NCI-H446 (cell line): ENCODE data around the gene NLGN2.

Source experiments
- DNase-seq, 2 experiments: peaks; one replicate each; lab custom pipeline; 2025; lab: John Stamatoyannopoulos, UW

NLGN2 gene

DNA sequence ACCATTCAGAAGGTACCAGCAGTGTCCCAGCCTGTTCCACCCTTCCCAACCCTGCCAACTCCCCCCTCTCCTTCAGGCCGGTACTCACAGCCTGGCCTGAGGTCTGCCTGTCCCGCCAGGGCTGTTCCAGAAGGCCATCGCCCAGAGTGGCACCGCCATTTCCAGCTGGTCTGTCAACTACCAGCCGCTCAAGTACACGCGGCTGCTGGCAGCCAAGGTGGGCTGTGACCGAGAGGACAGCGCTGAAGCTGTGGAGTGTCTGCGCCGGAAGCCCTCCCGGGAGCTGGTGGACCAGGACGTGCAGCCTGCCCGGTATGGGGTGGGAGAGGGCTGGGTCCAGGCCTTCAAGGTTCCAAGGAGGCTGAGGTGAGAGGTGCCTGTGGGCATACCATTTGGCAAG lies 7.2 kb downstream of the NLGN2 start:
- DNase-seq: no peak

DNA sequence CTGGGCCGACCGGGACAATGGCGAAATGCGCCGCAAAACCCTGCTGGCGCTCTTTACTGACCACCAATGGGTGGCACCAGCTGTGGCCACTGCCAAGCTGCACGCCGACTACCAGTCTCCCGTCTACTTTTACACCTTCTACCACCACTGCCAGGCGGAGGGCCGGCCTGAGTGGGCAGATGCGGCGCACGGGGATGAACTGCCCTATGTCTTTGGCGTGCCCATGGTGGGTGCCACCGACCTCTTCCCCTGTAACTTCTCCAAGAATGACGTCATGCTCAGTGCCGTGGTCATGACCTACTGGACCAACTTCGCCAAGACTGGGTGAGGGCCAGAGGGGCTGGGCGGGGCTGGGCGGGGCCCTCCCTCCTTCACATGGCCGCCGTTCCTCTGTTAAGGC lies 8.1 kb downstream of the NLGN2 start:
- no peak for DNase-seq

DNA sequence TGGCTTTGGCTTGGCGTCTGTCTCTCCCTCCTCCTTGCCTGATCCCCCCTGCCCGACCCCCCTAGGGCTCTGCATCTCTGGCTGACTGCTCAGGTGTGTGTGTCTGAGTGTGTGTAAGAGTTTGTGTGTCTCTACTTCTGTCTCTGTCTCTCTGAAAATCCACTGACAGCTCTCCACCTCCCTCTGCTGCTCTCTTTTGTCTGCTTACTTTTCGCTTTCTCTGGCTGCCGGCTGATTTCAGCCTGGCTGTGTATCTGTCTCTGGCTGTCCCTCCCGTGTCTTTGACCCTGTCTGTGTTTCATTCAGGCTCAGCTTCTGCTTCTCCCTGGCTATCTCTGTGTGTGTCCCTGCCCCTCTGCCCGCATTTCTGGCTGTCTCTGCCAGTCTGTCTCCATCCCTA lies 8.7 kb downstream of the NLGN2 start:
- DNase-seq: no peak

DNA sequence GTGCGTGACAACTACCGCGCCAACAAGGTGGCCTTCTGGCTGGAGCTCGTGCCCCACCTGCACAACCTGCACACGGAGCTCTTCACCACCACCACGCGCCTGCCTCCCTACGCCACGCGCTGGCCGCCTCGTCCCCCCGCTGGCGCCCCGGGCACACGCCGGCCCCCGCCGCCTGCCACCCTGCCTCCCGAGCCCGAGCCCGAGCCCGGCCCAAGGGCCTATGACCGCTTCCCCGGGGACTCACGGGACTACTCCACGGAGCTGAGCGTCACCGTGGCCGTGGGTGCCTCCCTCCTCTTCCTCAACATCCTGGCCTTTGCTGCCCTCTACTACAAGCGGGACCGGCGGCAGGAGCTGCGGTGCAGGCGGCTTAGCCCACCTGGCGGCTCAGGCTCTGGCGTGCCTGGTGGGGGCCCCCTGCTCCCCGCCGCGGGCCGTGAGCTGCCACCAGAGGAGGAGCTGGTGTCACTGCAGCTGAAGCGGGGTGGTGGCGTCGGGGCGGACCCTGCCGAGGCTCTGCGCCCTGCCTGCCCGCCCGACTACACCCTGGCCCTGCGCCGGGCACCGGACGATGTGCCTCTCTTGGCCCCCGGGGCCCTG lies 9.5 kb downstream of the NLGN2 start:
- DNase-seq: no peak

DNA sequence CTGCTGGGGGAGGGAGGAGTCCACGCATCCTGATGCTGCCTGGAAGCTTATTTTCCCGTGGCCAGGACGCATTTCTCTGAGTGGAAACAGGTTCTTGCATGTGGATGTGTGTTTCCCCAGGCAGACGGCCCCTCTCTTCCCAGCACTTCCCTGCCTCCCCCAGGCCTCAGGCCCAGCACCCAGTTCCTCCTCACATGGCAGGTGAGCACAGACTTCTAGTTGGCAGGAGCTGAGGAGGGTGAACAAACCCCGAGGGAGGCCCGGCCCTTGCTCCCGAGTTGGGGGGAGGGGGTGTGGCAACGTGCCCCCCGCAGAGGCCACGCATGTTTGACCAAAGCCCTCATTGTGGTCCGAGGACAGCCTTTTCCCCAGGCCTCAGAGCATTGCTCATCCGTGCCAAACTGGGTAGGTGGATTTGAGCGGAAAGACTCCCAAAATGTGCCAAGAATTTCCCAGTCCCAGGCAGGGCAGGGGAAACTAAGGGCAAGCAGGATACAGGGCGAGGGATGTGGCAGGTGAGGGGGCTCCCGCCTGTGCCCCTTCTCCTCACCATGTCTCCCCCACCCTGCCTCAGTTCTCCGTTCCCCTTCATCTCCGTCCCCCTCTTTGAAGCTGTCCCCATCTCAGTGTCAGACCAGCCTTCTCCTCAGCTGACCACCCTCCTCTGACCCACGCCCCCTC lies 11.0 kb downstream of the NLGN2 start:
- DNase-seq: no peak

DNA sequence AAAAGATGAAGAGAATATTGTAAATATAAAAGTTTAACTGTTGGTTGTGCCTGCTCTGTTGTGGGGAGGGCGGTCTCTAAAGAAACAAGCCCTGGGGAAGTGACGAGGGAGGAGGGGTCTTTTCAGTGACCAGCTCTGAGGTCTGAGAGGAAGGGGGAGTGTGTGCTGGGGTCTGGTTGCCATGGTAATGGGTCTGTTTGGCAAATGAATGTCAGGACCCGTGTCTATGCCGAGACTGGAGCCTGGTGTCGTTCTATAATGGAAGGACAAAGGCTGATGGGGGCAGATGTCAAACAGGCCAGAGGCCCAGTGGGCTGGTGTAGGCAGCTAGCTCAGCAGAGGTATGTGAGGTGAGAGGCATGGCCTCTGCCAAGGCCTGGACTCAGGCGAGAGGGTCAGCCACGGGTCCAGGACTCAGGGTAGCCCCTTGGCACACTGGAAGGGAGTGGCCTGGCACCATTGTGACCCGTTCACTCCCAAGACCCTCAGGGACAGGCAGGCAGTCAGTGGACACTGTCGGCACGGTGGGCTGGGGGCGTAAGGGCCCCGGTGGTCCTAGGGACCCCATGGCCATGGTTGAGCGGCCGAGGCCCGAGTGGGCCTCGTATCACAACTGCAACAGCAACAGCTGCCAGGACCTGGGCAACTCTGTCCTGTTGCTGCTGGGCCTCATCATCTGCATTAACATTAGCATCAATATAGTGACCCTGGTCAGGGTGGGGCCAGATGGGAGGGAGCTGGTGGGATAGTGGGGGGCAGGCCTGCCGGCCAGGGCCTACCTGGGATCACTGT lies 12.4 kb downstream of the NLGN2 start, which contains the start of gene SPEM1:
TSS of gene SPEM1 (plus strand) at position 506 of the 792 bp plus-strand sequence. CDS start at position 567, 61 bp downstream.
- DNase-seq: no peak

DNA sequence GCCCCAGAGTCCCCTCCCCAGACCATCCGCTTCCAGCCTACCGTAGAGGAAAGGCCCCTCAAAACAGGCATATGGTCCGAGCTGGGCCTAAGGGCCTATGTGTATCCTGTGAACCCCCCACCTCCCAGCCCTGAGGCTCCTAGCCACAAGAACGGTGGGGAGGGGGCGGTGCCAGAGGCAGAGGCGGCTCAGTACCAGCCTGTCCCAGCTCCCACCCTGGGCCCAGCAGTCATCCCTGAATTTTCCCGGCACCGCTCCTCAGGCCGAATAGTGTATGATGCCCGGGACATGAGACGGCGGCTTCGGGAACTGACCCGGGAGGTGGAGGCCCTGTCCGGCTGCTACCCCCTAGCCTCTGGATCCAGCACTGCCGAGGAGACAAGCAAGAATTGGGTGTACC lies 13.5 kb downstream of the NLGN2 start:
- DNase-seq: no peak

DNA sequence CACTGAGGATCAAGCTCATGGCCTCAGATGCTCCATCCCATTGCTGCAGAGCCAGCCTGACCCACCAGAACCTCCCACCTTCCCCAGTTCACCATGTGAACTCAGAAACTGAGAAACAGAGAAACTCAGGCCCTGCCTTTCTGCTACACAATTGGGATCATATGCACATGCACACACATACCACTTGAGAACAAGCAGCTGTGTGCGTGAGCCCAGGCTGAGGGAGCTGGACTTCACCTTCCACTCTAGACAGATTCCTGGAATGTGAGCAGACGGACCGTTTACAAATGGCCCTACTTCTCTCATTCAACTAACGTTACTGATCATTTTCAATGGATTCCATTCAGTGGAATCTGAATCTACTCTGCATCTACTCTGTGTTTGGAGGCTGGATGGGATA lies 16.0 kb downstream of the NLGN2 start:
- no peak for DNase-seq

DNA sequence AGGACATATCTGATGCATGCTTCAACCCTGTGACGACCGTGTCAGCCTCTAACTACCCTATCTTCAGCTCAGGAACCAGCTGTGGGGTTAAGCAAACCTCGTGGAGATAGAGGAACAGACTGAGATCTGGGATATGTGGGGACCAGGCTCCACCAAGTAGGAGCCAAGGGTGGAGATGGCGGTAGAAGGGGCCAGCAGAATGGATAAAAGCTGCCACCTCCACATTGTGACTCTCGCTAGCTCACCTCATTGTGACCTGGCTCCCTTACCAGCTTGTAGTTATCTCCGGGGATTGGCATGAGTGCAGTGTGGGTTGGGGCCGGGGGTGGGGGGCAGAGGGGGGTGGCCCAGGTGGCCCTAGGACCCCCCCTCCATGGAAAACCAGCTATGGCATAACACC lies 17.7 kb downstream of the NLGN2 start, which contains the start of gene SPEM2:
TSS of gene SPEM2 (plus strand) at position 301 of the 400 bp plus-strand sequence. CDS start at position 374, 73 bp downstream.
- DNase-seq: no peak

DNA sequence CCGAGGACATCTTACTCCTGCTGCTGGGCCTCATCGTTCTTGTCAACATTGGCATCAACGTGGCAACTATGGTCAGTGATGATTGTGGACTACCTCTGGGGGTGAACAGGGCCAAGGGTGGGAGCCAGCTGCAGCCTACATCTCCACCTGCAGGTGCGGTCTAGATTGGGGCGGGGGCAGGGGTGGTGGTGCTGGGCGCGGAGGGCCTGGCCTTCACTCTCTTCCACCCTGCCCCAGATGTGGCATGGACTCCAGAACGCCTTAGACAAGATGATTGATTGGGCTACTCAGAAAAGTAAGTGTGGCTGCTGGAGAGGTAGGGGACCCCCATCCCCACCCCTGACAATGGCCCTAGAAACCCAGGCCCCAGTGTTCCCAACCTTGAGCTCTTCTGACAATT lies 18.1 kb downstream of the NLGN2 start:
- no peak for DNase-seq

DNA sequence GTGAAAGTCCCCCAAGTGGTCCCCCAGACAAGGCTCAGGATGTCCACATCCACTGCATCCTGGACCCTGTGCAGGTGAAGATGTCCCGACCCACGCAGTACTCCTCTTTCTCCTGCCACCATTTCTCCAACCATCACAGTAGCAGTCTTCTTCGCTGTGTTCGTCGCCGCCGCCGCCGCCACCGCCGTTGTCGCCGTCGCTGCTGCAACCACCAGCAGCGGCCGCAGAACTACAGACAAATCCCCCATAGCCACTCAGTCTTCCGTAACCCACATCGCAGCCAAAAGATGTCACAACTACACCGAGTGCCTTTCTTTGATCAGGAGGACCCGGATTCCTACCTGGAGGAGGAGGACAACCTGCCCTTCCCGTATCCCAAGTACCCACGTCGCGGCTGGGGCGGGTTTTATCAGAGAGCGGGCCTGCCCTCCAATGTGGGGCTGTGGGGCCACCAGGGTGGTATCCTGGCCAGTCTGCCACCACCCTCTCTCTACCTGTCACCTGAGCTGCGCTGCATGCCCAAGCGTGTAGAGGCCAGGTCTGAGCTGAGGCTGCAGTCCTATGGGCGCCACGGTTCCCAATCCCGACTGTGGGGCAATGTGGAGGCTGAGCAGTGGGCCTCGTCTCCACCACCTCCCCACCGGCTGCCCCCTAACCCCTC lies 18.7 kb downstream of the NLGN2 start:
- no peak for DNase-seq

DNA sequence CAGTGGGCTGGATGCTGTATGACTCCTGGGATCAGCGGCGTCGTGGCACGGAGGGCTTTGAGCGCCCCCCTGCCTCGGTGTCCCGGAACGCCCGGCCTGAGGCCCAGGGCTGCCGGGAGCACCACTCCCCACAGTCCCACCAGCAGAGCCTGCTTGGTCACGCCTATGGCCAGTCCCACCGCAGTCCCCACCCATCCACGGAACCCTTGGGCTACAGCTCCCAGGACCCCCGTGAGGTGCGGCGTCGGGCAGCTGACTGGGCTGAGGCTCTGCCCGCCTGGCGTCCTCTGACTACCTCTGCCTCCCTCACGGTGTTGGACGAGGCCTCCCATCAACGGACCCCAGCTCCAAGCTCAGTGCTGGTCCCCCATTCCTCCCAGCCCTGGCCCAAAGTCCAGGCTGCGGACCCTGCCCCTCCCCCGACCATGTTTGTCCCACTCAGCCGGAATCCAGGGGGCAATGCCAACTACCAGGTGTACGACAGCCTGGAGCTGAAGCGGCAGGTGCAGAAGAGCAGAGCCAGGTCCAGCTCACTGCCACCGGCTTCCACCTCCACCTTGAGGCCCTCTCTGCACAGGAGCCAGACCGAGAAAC lies 19.3 kb downstream of the NLGN2 start:
- no peak for DNase-seq

DNA sequence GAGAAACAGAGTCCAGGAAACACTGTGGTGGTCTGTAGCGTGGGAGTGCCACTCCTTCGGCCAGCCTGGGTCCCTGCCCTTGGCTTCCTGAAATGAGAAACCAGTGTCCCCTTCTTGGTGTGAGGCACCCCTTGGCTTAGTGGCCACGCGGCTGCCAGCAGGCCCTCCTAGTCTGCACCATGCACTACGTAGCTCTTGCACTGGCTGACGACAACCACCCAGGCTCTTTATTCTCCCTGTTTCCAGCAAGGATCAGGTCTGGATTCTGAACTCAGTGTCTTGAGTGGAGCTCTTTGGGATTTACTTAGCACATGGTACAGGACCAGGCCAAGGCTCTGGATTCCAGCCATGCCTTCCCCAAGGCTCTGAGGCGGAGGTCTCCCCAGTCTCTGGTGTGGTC lies 19.9 kb downstream of the NLGN2 start:
- DNase-seq: no peak

DNA sequence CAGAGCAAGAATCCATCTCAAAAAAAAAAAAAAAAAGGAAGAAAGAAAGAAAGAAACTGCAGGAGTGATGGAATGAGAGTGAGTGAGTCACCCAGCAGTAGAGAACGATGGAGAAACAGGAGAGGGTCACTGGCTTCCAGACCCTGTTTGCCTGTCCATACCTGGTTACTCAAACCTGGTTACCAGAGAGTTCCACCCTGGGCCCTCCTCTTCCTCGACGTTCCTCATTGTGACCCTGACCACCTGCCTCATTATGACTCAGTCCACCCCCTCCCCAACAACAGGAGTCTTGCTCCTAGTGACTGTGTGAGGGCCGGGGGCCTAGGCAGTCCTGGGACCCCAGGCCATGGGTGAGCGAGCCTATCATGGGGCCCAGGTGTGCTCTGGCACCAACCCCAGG lies 20.9 kb downstream of the NLGN2 start, which contains the start of gene SPEM3:
TSS of gene SPEM3 (plus strand) at position 301 of the 400 bp plus-strand sequence. CDS start at position 347, 46 bp downstream.
- no peak for DNase-seq

DNA sequence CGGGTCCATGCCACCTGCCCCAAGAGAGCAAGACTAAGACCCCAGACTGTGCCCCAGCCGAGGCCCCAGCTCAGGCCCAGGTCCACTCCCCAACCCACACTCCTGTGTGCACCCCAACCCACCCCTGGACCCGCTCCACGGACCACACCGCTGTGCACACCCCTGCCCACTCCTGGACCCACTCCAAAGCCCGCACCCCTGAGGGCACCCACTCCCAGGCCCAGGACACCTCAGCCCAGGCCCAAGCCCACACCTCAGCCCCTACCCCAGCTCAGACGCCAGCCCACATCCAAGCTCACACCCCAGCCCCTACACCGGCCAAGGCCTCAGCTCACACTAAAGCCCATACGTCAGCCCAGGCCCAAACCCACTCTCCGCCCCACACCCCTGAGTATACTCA lies 22.1 kb downstream of the NLGN2 start:
- no peak for DNase-seq

DNA sequence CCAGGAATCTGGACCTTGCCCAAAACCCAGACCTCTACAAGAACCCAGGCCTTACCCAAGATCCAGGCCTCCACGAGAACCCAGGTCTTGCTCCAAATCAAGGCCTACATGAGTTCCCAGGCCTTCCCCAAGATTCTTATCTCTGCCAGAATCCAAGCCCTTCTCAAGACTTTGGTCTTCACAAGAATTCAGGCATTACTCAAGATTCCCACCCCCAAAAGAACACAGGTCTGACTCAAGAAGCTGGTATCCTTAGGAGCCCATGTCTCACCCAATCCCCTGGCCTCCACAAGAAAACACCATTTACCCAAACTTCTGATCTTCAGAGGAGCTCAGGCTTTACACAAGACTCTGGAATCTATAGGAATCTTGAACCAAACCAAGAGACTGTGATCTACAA lies 23.6 kb downstream of the NLGN2 start:
- no peak for DNase-seq

DNA sequence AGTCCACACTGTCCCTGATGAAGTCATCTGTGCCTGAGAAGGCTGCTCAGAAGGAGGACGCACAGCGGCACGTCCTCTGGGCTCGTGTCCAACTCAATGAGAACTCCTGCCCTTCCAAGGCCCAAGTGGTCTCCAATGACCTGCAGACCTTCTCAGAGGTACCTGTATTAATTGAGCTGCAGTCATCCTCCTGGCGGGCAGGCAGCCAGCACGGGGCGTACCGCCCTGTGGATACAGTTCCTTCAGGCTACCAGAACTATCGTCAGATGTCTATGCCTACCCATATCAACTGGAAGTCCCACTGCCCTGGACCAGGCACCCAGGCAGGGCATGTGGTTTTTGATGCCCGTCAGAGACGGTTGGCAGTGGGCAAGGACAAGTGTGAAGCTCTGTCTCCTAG lies 24.7 kb downstream of the NLGN2 start:
- no peak for DNase-seq

DNA sequence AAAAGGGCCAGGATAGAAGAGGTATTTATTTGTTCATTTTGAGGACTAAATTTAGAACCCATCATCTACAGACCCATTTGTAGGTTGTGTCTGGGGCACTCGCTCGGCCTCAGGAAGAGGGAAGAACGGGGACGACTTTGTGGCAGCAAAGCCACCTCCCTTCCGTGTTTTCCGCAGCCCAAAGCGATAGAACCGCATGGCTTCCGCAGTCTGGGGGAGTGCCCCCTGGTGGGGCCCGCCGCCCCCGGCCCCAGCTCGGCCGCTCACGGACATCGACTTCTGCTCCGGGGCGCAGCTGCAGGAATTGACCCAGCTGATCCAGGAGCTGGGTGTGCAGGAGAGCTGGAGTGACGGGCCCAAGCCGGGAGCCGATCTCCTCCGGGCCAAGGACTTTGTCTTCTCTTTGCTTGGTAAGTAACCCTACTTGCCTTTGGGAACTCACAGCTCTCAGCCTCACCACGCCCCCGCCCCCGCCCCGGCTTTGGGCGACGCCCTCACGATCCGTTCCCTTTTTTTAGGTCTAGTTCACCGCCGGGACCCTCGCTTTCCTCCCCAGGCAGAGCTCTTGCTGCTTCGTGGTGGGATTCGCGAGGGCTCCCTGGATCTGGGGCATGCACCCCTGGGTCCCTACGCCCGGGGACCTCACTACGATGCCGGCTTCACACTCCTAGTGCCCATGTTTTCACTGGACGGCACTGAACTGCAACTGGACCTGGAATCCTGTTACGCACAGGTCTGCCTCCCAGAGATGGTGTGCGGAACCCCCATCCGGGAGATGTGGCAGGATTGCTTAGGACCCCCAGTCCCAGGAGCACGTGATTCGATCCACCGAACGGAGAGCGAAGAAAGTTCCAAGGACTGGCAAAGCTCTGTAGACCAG lies 28.3 kb downstream of the NLGN2 start:
- peak in 1 of 2 experiments; percentile 34 for DNase-seq

DNA sequence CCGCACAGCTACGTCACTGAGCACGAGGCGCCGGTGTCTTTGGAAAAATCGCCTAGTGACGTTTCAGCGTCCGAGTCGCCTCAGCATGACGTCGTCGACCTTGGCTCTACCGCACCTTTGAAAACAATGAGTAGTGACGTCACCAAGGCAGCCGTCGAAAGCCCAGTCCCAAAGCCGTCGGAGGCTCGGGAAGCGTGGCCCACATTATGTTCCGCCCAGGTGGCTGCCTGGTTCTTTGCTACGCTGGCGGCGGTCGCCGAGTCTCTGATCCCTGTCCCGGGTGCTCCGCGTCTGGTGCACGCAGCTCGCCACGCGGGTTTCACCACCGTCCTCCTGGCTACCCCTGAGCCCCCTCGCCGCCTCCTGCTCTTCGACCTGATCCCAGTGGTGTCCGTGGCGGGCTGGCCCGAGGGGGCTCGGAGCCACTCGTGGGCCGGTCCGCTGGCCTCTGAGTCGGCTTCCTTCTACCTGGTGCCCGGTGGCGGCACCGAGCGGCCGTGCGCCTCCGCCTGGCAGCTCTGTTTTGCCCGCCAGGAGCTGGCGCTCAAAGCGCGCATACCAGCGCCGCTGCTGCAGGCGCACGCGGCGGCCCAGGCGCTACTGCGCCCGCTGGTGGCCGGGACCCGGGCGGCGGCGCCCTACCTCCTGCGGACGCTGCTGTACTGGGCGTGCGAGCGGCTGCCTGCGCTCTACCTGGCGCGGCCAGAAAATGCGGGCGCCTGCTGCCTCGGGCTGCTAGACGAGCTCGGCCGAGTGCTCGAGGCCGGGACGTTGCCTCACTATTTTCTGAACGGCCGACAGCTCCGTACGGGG lies 29.1 kb downstream of the NLGN2 start:
- DNase-seq: peak; percentile 28 to 81

DNA sequence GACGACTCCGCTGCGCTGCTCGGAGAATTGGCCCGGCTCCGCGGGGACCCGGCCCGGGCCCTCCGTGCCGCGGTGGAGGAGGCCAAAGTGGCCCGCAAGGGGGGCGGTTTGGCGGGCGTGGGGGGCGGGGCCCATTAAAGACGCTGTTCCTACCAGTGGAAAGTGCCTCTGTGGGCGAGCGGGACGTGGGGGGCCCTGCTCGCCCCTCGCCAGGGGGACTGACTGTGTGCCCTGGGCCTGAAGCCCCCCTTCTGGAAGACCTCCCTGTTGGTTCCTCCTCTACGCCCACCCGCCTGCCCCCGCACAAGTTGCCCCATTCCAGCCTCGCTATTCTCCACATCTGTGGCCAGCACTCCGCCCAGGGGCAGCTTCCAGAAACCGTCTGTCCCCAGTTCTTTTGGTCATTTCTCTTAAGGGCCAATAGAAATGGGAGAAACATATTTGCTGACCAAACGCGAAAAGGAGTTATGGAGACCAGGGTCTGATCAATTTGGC lies 29.8 kb downstream of the NLGN2 start:
- DNase-seq: no peak
